PC-3 (cell line): ENCODE data around the gene MYO10.

Experiments used
- EZH2 ChIP-seq: fragments of 300-600 bp; sonication (generic); IDR thresholded peaks from one replicate; pipeline ENCODE4 v1.6.1; 2017; ENCODE audit warnings: antibody characterized with exemption, mild to moderate bottlenecking, low read length; ENCODE audit not compliant: unreplicated experiment
- EZH2phosphoT487 ChIP-seq: fragments of 300-600 bp; sonication (generic); IDR thresholded peaks from 2 replicates; pipeline ENCODE4 v1.6.1; 2018; ENCODE audit warnings: mild to moderate bottlenecking, antibody characterized with exemption, low read length, borderline replicate concordance
- TF ChIP-seq, protein P1 (sequence below): fragments of 300-600 bp; sonication (generic); conservative IDR thresholded peaks from 2 replicates; pipeline ENCODE4 v1.5.1; 2017; ENCODE audit warnings: antibody characterized with exemption, low read depth, mild to moderate bottlenecking, low read length

DNA sequence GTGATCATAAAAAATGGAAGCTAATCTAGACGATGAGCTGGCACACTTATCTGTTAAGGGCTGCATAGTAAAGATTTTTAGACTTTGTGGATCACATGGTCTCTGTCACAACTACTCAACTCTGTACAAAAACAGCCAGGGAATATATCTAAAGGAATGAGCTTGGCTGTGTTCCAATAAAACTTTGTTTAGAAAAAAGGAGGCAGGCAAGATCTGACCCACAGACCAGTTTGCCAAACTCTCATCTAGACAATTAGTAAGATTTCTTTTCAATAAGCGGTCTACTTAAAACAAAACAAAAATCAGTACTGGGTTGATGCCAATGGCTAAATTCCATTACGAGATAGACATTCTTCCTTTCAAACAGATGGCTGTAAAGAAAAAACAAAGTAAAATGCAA, 266.3 kb downstream of the MYO10 start:
- TF ChIP-seq, protein P1, sequence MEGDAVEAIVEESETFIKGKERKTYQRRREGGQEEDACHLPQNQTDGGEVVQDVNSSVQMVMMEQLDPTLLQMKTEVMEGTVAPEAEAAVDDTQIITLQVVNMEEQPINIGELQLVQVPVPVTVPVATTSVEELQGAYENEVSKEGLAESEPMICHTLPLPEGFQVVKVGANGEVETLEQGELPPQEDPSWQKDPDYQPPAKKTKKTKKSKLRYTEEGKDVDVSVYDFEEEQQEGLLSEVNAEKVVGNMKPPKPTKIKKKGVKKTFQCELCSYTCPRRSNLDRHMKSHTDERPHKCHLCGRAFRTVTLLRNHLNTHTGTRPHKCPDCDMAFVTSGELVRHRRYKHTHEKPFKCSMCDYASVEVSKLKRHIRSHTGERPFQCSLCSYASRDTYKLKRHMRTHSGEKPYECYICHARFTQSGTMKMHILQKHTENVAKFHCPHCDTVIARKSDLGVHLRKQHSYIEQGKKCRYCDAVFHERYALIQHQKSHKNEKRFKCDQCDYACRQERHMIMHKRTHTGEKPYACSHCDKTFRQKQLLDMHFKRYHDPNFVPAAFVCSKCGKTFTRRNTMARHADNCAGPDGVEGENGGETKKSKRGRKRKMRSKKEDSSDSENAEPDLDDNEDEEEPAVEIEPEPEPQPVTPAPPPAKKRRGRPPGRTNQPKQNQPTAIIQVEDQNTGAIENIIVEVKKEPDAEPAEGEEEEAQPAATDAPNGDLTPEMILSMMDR = no peak
- TF ChIP-seq EZH2 (no peak), EZH2phosphoT487 (no peak)
